ENCODE data around the gene MAP4K1.
A peak's percentile ranks its signal among the peaks of the same experiment; 100 is the strongest.

Gene MAP4K1

DNA sequence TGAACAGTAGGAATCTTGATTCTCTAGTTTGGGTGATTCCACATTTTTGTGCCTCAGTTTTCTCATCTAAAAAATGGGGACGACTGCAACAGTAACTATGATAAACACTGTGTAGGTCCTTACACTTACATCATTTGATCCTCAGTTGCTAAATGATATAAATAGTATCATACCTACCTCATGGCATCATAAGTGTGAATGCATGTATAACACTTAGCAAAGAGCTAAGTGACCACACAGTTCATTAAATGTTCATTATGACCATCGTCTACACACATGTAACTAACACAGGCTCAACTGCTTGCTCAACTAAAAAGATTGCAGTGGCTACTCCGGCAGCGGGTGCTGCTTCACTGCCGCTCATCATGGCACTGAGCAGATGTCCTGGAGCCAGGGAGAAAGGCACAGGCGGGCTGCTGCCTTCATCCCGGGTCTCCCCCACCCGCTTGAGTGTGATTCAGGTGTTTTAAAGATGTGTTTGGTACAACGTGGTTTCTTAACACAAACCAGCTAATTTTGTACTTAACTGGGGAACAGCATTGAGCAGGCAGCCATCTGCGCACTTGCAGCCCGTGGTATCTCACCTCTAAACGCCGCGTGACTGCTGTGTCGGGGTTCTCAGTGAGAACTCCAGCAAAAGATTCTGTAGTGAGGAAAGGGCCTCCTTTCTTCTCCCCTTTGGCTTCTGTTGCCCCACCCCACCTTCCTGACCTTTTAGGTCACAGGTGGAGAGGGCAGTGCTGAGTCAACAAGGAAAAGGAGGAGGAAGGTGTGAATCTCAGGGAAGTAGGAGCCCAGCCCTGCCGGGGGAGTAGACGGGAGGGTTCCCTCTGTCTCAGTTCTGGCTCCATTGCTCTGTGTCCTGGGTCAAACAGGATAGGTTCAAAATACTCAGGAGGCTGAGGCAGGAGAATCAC is 18.0 kb upstream of the MAP4K1 start:
- no peak overlapping the region for H3K4me2 ChIP-seq (ENCODE audit: low read length, poor library complexity, severe bottlenecking)
- H2AFZ ChIP-seq (ENCODE audit: low read depth, low read length): no peak overlapping the region
- H3K36me3 ChIP-seq (ENCODE audit: control insufficient read depth in 1 of 2, insufficient read depth in 2 of 2, low read depth in 1 of 2, low read length in 2 of 2): peaks cover 37 to 43% of the 10 kb centered on the region in 2 experiments
- H2AK5ac ChIP-seq (ENCODE audit: low read length, severe bottlenecking): no peak overlapping the region
- H3K14ac ChIP-seq (ENCODE audit: low read length in 2 of 2): no peak overlapping the region
- no peak overlapping the region for H3K23ac ChIP-seq (ENCODE audit: low read length in 2 of 2)
- no peaks in the 10 kb centered on the region for H3K9me3 ChIP-seq (ENCODE audit: control insufficient read depth, low read length)
- H3K4me3 ChIP-seq (ENCODE audit: insufficient read depth in 1 of 2, low read depth in 1 of 2, low read length in 2 of 2): no peak overlapping the region
- peaks cover 16% of the 10 kb centered on the region for H3K4me1 ChIP-seq (ENCODE audit: control insufficient read depth, insufficient read depth, low read depth, low read length)
- no peak overlapping the region for H2BK15ac ChIP-seq (ENCODE audit: low read depth, poor library complexity, severe bottlenecking)
- H2BK12ac ChIP-seq (ENCODE audit: low read length in 2 of 2): no peak overlapping the region
- peaks cover 21% of the 10 kb centered on the region for H3K79me1 ChIP-seq (replicated peaks; ENCODE audit: low read length, poor library complexity, severe bottlenecking)
- no peak overlapping the region for H3K4ac ChIP-seq (ENCODE audit: low read depth in 1 of 2, low read length in 2 of 2)
- no peak overlapping the region for H3K9ac ChIP-seq (ENCODE audit: low read length)
- H2BK5ac ChIP-seq (ENCODE audit: low read depth, low read length, poor library complexity, severe bottlenecking): no peak overlapping the region
- no peak overlapping the region for H4K8ac ChIP-seq (ENCODE audit: low read length)
- no peak overlapping the region for H3K18ac ChIP-seq (ENCODE audit: low read depth in 1 of 2, low read length in 2 of 2)
- no peaks in the 10 kb centered on the region for H3K27me3 ChIP-seq (ENCODE audit: control insufficient read depth in 1 of 2, insufficient read depth in 1 of 2, low read length in 2 of 2)
- DNase-seq: no peak
- 86% methylated on average over 16 of the region's 17 CpGs for WGBS
- H2BK120ac ChIP-seq (ENCODE audit: low read depth, low read length): no peak overlapping the region
- H4K91ac ChIP-seq (ENCODE audit: low read length): no peak overlapping the region
- H3K27ac ChIP-seq (ENCODE audit: low read length, poor library complexity, severe bottlenecking): no peak overlapping the region

DNA sequence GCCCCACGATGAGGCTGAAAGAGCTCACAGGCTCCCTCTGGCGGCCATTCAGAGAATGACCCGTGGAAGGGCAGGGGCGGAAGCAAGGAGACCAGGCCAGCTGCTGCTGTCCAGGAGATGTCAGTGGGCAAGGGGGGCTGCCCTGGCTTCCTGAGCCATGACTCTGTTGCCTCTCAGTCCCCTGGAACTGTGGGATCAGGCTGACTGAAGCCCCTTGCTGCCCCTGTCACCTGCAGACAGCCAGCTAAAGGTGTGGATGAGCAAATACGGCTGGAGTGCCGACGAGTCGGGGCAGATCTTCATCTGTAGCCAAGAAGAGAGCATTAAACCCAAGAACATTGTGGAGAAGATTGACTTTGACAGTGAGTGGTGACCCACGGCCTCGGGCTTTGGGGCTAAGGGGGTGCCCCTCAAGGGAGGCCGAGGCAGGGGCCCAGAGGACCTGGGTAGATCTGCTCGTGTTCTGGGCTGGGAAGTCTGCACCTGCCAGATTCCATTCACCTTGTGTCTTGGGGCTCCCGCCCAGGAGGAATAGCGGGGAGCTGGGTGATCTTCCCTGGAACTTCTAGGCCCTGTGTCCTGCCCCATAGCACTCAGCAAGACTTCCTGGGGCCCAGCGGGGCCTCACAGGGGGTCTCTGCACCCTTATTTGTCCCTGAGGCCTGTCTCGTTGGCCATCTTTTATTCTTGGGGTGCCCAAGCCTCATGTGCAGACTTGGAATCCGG is 17.2 kb upstream of the MAP4K1 start:
- Histone ChIP-seq H2BK15ac (ENCODE audit: low read depth, poor library complexity, severe bottlenecking) (no peak overlapping the region), H4K8ac (ENCODE audit: low read length) (peak overlapping the region; percentile 21), H3K4me1 (ENCODE audit: control insufficient read depth, insufficient read depth, low read depth, low read length) (peaks cover 16% of the 10 kb centered on the region), H3K9ac (ENCODE audit: low read length) (no peak overlapping the region), H3K4me2 (ENCODE audit: low read length, poor library complexity, severe bottlenecking) (no peak overlapping the region), H4K91ac (ENCODE audit: low read length) (no peak overlapping the region), H2AFZ (ENCODE audit: low read depth, low read length) (no peak overlapping the region), H3K4me3 (ENCODE audit: insufficient read depth in 1 of 2, low read depth in 1 of 2, low read length in 2 of 2) (no peak overlapping the region), H3K36me3 (ENCODE audit: control insufficient read depth in 1 of 2, insufficient read depth in 2 of 2, low read depth in 1 of 2, low read length in 2 of 2) (peaks cover 45% of the 10 kb centered on the region in 2 experiments), H3K9me3 (ENCODE audit: control insufficient read depth, low read length) (no peaks in the 10 kb centered on the region), H3K27me3 (ENCODE audit: control insufficient read depth in 1 of 2, insufficient read depth in 1 of 2, low read length in 2 of 2) (no peaks in the 10 kb centered on the region), H3K23ac (ENCODE audit: low read length in 2 of 2) (peak overlapping the region in 1 of 2 experiments; percentile 63), H3K14ac (ENCODE audit: low read length in 2 of 2) (no peak overlapping the region), H2BK120ac (ENCODE audit: low read depth, low read length) (no peak overlapping the region), H3K18ac (ENCODE audit: low read depth in 1 of 2, low read length in 2 of 2) (no peak overlapping the region), H2AK5ac (ENCODE audit: low read length, severe bottlenecking) (no peak overlapping the region), H2BK12ac (ENCODE audit: low read length in 2 of 2) (peak overlapping the region in 1 of 2 experiments; percentile 29), H3K4ac (ENCODE audit: low read depth in 1 of 2, low read length in 2 of 2) (no peak overlapping the region), H3K27ac (ENCODE audit: low read length, poor library complexity, severe bottlenecking) (no peak overlapping the region), H2BK5ac (ENCODE audit: low read depth, low read length, poor library complexity, severe bottlenecking) (no peak overlapping the region), H3K79me1 (replicated peaks; ENCODE audit: low read length, poor library complexity, severe bottlenecking) (peaks cover 21% of the 10 kb centered on the region)
- 72% methylated on average over 17 of the region's 17 CpGs for WGBS
- peak; percentile 71 for DNase-seq

DNA sequence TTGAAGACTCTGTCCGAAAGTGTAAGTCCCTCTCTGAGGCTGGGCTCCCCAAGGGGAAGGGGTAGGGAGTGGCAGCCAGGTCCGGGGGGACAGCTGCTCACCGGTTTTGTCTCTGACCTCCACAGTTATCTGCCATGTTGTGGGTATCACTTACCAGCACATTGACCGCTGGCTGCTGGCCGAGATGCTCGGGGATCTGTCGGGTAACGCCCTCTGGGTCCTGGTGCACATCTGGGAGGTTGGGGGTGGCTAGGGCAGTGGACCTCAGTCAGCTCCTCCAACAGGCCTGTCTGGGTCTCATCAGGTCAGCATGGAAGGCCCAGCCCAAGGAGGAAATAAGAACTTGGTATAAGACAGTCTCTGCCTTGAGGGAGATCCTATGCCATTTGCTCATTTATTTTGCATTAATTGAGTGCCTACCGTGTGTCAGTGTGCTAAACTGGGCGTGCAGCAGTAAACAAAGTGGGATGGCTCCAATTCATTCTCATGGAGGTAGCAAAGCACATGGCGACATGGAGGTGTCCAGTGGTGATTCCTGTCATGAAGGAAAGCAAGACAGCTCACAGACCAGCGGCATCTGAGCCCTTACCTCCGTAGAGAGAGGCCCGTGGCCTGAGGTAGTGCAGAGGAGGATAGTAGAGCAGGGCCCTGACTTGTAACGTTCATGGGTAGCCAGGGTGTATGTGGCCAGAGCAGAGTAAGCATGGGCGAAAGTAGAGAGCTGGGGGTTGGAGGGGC is 14.9 kb upstream of the MAP4K1 start:
- Histone ChIP-seq H2BK5ac (ENCODE audit: low read depth, low read length, poor library complexity, severe bottlenecking) (no peak overlapping the region), H3K4me3 (ENCODE audit: insufficient read depth in 1 of 2, low read depth in 1 of 2, low read length in 2 of 2) (no peak overlapping the region), H3K9ac (ENCODE audit: low read length) (no peak overlapping the region), H2BK15ac (ENCODE audit: low read depth, poor library complexity, severe bottlenecking) (no peak overlapping the region), H3K27ac (ENCODE audit: low read length, poor library complexity, severe bottlenecking) (no peak overlapping the region), H2AK5ac (ENCODE audit: low read length, severe bottlenecking) (peak overlapping the region; percentile 49), H3K18ac (ENCODE audit: low read depth in 1 of 2, low read length in 2 of 2) (no peak overlapping the region), H3K4me1 (ENCODE audit: control insufficient read depth, insufficient read depth, low read depth, low read length) (peaks cover 11% of the 10 kb centered on the region), H2BK12ac (ENCODE audit: low read length in 2 of 2) (no peak overlapping the region), H3K23ac (ENCODE audit: low read length in 2 of 2) (no peak overlapping the region), H3K27me3 (ENCODE audit: control insufficient read depth in 1 of 2, insufficient read depth in 1 of 2, low read length in 2 of 2) (no peaks in the 10 kb centered on the region), H3K79me1 (replicated peaks; ENCODE audit: low read length, poor library complexity, severe bottlenecking) (peaks cover 30% of the 10 kb centered on the region), H3K4me2 (ENCODE audit: low read length, poor library complexity, severe bottlenecking) (no peak overlapping the region), H4K91ac (ENCODE audit: low read length) (no peak overlapping the region), H3K36me3 (ENCODE audit: control insufficient read depth in 1 of 2, insufficient read depth in 2 of 2, low read depth in 1 of 2, low read length in 2 of 2) (peaks cover 58 to 63% of the 10 kb centered on the region in 2 experiments), H2AFZ (ENCODE audit: low read depth, low read length) (no peak overlapping the region), H3K14ac (ENCODE audit: low read length in 2 of 2) (no peak overlapping the region), H3K9me3 (ENCODE audit: control insufficient read depth, low read length) (no peaks in the 10 kb centered on the region), H2BK120ac (ENCODE audit: low read depth, low read length) (no peak overlapping the region), H3K4ac (ENCODE audit: low read depth in 1 of 2, low read length in 2 of 2) (no peak overlapping the region), H4K8ac (ENCODE audit: low read length) (no peak overlapping the region)
- no peak for DNase-seq
- WGBS: 98% methylated on average over 16 of the region's 16 CpGs

Data from mesenchymal stem cell (in vitro differentiated cells and primary cell).